ENCODE measurements around the gene NEURL1.

NEURL1 gene

DNA sequence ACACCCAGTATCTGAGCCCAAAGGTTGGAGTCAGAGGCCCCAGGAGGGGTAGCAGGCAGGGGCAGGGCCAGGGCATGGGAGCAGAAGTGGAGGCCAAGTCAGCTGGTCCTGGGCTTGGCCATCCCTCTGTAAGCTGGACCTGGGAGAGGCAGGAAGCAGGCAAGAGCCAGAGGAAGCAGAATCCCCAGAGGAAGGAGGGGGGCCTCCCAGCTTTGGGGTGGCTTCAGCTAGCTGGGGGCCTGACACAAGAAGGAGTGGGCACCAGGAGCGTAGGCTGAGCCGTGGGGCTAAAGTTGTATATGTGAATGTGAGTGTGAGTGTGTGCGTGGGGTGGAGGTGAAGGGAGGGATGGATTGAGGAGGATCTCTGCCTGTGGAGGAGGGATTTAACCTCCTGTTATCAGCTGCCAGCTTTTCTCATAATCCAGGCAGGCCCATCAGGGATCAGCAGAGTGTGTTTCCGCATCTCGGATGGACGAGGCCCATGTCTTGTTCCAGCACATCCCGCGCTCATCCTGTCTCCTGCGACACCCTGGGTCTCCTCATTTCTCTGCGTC, 54.0 kb downstream of the NEURL1 start:
- peak; percentile 47 for DNase-seq

DNA sequence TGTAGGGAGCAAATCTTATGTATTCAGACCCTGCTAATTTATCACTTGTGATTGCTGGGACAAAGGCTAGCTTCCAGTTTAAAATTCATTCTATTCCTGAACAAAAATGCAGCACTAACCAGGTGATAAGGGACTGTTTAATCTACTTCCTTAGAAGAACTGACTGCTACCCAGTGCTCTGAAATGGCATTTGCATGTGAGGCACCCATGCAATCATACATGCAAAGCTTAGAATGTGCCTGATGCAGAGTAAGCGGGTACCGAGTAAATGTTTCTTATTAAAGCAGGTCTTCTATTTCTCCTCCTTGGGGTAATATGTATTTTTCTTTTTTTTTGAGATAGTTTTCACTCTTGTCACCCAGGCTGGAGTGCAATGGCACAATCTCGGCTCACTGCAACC, 54.5 kb downstream of the NEURL1 start:
- no peak for DNase-seq

DNA sequence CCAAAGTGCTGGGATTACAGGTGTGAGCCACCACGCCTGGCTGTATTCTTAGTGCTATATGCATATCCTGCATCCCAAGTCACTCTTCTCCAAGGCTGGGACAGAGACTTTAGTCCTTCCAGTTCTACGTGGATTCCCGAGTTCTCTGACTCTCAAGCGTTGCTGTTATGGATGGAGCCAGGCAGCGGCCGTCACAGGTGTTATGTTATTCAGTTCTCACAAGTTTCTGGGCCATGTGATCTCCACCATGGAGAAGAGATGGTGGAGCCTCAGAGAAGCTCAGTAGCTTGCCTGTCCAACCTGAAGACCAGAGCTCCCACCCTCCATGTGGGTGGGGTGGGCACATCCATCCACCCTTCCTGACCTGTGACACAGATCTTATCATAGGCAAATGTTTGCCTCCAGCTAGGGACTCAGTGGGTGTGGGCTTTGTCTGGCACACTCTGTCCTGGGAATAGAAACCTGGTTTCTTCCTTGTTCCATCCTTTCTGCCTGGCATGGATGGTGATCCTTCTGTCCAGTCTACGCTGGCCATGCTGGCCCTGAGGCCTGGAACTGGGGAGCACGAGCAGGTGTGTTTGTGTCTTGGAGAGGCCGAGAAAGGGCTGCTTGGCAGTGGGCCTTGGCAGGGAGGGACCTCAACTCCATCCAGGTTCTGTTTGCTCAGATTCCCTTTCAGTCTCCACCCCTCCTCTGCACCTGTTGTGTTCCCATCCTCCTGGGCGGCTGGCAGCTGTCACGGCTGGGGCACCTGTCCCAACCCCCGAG, 55.3 kb downstream of the NEURL1 start:
- DNase-seq: peak; percentile 19

DNA sequence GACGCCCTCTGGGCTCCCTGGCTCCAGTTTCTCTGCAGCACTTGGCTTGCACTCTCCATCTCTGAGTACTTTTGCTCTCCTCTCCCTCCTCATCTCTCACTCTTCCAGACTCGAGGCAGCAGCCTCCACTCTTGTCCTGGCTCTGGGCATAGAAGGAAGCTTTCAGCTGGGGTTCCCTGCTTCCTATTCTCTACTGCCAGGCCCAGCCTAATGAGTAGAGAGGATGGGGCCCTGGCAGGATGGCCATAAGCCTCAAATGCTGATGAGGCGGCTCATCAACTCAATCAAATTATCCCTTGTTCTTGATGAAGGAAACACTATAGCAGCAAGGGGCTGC, 55.8 kb downstream of the NEURL1 start:
- DNase-seq: no peak

DNA sequence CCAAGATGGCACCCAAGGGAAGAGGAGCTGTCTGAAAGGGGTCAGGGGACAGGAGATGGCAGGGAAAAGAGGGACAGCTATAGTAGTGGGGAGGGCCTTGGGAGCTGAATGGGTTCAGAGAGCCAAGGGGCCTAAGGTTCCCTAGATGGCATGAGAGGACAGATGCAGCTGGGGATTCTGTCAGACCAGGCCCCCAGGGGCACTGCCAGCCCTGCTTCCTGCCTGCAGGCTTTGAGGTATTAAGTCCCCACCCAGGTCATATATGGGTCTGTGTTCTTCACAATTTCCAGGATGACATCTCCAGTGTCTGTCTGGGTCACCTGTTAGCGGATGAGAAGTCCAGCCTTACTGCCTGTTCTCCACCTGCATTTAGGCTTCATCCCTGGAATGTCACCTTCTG, 56.7 kb downstream of the NEURL1 start:
- DNase-seq: no peak

DNA sequence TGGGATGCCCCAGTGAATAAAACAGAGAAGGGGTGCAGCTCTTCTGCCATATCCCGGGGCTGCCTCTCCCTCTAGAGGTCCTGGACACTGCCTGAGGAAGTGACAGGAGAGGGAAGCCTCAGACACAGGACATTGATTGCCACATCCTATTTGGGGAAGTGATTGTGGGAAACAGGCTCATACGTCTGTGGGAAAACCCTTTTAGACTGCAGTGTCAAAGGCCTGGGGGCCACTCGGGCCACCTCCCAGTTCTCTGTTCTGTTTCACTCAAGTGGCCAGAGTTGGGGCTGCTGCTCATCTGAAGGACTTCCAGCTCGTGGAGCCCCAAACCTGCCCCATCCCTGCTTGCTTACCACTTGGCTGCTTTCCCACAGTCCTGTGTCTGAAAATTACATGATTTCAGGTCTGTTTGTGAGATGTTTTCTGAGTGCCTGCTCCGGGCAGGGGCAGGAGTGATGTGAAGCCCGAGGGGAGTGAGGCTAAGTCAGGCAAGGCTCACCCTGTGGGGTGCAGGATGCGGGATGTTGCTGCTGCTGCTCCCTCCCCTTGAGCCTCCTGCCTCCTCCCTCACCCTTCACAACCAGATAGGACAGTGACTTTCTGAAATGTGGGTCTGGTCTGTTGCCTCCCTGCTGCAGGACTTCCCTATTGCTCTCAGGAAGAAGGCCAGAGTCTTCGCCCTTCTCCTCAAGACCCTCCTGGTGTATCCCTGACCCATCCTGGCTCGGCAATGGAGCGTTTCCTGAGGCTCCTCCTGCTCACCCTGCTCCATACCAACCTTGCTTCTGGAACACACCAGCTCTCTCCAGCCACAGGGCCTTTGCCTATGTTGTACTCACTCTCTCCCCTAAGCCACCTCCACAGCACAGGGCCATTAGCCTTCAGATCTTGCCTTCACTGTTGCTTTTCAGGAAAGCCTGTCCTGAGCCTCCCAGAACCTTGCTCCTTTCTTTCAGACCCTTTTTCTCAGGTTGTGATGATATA, 58.4 kb downstream of the NEURL1 start:
- DNase-seq: no peak

DNA sequence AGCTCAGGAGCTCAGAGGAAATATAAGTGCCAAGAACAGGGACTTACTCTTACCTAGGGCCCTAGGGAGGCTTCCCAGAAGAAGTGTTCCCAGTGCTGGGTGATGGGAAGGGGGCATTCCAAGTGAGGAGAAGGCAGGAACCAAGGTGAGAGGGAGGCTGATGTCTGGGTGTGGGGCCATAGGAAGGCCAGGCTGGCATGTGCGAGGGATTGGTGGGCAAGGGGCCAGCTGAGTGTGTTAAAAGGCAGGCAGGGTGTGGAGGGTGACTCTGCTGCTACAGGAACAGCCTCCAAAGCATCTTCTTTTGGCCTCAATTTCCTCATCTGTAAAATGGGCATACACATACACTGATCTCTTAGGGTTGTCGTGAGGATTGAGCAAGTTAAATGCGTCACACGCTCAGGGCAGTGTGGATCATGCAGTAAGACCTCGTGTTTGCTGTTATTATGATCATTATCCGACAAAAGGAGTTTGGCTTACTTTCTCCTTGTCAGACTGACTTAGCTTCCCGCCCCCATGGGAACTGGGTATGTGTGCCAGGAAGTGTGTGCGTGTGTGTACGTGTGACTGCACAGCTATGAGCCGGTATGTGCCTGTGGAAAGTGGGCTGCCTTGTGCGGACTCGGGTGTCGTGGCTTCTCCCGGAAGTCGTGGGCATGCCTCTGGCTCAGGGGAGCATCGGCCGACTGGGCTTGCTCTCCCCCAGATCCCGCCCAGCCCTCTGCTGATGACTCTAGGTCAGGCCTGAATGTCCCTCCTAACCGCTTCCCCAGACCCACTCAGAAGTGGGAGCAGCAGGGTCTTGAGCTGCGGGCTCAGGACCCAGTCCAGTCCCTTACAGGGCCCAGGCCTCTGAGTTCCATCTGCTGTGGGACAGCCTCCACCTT, 59.6 kb downstream of the NEURL1 start:
- DNase-seq: no peak

DNA sequence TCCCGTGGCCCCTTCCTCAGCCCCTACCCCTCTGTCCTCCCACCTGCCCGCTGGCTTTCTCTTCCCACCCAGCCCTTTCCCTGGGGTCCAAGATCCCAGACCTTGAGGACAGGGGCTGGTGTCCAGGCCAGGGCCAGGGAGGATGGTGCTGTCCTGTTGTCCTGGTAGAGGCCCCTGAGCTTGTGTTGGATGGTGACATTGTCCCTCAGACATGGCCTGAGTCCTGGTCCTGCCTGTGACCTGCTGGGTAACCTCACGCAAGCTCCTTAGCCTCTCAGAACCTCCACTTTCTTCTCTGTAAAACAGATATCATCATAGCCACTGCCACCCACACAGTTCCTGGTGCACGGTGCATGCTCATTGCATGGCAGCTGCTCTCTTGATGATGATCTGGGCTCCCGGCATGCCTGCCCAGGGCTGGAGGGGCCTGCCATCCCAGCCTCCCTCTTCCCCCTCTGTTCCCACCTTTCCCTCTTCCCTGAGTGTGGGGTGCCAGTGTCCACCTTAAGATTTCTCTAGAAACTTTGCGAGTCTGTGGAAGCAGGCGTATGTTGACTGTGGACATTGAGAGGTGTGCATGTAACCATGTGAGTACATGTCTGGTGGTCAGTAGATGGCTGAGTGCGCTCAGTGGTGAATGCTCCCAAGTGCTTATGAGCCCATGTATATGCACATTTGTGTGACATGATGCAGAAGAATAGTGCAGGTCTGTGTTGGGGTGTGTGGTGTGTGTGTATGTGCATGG, 60.4 kb downstream of the NEURL1 start:
- peak; percentile 70 for DNase-seq

DNA sequence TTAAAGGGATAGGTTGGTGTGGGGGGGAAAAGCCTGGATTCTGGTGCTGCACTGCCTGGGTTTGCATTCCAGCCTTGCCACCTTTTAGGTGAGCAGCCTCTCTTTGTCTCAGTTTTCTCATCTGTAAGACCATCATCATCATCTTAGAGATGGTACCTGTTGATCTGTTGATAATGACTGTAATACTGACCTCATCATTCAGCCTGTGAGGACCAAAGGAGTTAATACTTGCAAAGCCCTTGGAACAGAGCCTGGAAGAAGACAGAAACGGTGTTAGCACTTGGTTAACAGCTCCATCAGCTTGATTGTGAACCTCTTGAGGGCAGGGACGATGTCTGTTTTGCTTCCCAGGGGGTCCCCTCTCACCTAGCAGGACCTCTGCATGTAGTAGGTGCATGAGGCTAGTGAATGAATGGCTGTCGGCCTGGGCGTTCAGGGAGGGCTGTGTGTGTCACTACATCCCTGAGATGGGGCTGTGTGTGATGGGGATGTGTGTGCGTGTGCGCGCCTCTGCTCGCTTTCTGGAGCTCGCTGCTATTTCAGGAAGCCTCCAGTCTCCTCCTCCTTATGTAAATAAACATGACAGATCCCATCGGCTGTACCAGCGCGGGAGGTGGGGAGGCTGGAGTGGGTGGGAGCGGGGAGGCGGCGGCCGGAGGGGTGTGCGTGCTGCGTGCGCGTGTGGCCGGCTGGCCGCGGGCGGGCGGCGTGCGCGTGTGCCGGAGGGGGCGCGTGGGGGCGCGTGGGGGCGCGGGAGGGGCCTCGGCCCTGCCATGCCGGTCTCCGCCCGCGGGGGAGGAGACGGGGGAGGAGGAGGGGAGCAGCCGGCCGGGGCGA, 61.2 kb downstream of the NEURL1 start:
- DNase-seq: no peak

DNA sequence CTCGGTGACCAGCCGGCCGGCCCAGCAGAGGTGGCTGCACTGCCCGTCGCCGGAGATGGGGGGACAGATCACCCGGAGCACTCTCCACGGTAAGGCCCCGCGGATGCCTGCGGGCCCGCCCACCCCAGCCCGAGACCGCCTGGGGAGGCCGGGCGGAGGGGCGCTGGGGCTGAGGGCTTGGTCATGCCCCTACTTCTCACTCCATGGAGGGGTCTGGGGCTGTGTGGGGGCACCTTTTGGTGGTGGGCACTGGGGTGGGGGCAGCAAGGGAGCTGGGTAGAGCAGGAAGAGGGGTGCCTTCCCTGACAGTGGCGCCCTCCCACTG, 61.8 kb downstream of the NEURL1 start:
- DNase-seq: no peak

DNA sequence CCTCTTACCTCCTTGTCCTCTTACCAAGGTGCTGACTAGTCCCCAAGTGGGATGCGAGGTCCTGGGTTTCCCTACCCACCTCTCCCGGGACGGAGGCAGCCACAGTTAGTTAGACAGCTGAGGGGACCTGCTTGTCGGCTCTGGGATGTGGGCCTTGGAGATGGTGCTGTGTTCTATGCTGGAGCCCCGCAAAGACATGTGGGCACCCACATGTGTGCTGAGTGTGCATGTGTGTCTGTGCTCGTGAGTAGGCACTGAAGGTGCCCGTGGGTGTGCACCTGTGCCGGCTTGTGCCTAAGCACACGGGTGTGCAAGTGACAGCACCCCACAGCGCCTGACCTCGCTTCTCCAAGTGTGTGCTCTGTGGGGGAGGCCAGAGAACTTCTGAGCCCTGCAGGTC, 62.2 kb downstream of the NEURL1 start:
- DNase-seq: no peak

DNA sequence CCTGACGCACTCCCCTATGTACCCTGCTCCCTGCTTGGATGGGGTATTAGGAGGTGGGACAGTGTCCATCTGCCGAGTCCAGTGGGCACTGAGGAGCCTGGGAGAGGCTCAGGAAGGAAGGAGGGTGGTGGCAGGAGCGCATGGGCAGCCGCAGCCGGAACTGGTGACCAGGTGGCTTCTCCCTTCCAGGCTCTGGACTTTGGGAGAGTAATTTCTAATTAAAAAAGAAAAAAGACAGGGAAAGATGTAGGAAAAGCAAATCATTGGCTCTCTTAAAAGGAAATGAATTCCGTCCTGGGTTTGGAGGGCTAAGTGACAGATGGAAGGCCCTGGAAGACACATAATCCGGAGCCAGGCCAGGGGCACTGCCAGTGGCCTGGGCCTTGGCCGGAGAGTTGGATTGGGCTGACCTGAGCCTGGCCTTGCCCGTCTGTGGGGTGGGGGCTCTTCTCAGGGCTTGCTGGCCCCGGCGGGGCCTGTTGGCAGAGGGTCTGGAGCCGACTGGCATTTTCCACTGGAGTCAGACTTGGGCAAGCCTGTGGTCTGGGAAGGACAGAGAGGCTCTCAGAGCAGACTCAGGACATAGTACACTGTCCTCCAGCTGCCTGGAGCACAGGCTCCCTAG, 63.0 kb downstream of the NEURL1 start:
- no peak for DNase-seq

DNA sequence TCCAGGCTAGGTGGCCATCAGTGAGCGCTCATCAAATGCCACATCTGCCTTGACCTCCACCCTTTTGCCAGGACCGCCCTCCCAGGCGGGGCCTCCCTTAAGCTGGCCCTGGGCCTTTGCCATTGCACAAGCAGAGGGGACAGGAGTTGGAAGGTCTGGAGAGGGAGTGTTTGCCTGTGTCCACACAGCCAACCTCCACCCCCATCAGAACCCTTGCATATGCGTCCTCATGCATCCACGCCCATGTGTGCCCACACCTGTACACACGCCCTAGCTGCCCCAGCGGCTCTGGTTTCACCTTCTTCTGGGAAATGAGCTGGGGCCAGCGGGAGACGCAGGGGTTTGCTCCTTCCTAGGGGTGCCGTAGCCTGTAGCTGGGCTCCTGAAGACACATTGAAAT, 64.0 kb downstream of the NEURL1 start:
- no peak for DNase-seq

DNA sequence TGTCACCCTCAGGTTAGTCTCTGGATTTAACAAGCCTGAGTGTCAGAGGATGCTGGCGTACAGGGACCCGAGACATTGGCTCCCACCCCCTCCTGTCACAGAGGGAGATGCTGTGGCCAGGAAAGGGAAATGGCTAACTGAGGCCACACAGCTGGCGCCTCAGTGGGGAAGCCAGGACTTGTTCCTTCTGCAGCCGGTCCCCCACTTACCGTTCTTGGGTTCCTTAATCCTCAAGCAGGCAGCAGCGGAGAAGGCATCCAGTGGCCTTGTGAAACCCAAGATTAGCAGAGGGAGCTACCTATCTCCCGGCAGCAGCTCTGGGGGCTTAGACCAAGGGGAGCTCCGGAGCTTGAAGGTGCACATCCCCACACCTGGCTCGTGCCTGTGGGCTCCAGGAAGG, 65.4 kb downstream of the NEURL1 start:
- DNase-seq: no peak

DNA sequence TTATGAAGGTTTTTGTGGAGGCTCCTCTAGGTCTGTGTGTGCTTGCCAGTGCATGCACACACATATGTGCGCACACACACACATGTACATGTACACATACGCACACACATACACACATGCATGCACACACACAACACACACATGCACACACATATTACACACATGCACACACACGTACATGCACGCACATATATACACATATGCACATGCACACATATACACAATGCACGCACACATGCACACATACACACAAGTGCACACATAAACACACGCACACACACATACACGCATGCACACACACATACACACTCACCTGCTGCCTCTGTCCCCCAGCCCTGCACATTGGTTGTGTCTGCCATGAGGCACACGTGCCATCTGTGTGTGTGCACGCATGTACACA, 66.3 kb downstream of the NEURL1 start:
- no peak for DNase-seq

DNA sequence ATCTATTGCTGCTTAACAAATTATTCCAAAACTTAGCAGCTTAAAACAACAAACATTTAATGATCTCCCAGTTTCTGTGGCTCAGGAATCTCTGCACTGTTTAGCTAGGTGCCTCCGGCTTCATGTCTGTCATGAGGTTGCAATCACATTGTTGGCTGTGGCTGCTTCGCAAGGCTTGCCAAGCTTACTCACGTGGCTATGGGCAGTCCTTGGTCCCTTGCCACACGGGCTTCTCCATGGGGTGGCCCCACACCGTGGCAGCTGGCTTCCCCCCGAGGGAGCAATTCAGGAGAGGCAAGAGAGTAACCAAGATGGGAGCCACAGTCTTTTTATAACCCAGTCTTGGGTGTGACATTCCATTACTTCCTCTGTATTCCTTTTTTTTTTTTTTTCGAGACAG, 67.4 kb downstream of the NEURL1 start:
- DNase-seq: no peak

DNA sequence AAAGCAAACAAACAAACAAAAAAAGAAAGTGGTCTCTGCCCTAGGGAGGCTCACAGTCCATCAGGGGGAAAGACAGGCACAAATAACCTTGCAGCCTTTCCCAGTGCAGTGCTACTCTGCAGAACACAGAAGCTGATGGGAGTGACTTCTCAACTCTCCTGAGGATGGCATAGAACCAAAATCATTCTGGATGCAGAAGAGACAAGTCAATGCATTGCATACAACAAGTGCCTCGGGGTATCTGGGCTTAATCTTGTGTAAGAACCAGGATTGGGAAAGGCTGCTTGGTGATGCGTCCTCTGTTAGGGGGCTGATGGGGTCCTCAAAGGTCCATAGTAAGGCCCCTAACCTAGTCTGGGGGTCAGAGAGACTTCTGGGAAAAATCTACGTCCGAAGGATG, 68.9 kb downstream of the NEURL1 start:
- no peak for DNase-seq

DNA sequence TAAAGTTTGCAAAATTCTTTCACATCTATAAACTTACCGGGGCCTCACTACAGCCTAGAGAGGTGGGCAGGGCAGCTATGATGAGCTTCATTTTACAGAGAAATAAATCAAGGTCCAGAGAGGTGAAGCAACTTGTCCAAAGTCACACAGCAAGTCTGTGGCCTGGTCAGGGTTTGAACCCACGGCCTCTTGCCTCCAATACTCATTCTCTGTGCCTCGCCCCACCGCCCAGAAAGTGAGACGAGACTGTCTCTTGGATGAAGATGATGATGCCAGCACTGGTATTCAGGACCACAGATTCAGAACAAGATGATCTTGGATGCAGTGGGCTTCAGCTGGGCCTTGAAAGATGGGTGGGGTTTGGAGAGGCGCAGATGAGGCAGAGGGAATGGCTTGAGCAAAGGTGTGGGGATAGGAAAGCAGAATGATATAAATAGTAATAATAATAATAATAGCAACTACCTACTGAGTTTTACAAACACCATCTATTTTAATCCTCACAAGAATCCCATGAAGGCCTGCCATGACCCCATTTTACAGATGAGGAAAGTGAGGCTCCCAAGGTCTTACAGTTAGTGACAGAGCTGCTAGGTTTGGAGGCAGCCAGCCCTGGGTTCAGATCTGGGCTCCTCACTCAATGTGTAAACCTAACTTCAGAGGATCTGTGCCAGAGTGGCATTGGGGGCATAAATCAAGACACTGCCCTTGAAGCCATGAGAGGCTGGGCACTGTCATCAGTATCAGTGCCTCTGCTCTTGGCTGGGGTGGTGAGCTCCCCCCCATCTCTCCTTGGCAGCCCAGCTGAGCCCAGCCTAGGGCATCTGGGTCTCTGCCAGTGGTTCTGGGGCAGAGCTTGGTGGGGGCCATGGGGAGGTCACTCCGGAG, 70.0 kb downstream of the NEURL1 start:
- DNase-seq: no peak

DNA sequence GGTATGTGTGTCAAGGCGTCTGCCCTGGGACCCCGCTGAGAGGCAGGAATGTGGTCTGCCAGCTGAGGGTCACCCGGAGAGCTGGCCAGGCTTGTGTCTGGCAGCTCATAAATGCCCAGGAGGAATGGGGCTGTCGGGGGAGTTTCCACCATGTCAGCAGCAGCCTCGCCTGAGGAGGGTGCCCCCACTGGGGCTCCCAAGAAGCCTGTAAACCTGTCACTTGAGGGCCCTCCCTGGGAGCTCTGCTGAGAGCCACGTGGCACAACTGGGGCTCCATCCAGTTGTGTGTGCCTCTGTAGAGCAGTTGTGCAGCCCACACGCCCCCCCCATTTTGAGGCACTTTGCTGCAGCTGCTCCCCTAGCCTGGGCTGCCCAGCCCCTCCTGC, 70.6 kb downstream of the NEURL1 start:
- DNase-seq: no peak
